ENCODE data around the gene VPS37B.

DNA sequence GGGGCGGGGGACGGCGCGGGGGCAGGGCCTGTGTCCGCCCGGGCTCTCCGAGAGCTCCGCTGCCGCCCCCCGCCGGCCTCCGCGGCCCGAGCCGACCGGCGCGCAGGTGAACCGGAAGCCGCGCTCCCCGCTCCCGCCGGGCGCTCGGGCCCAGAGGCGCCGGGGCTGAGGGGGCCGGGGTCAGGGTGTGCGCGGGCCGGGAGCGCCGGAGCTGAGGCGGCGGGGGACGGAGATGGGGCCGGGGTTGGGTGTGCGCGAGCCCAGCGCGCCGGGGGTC is 60.2 kb downstream of the VPS37B start:
- TF ChIP-seq, protein P1, sequence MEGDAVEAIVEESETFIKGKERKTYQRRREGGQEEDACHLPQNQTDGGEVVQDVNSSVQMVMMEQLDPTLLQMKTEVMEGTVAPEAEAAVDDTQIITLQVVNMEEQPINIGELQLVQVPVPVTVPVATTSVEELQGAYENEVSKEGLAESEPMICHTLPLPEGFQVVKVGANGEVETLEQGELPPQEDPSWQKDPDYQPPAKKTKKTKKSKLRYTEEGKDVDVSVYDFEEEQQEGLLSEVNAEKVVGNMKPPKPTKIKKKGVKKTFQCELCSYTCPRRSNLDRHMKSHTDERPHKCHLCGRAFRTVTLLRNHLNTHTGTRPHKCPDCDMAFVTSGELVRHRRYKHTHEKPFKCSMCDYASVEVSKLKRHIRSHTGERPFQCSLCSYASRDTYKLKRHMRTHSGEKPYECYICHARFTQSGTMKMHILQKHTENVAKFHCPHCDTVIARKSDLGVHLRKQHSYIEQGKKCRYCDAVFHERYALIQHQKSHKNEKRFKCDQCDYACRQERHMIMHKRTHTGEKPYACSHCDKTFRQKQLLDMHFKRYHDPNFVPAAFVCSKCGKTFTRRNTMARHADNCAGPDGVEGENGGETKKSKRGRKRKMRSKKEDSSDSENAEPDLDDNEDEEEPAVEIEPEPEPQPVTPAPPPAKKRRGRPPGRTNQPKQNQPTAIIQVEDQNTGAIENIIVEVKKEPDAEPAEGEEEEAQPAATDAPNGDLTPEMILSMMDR (conservative IDR thresholded peaks at IDR 0.05 in 1 of 2, IDR thresholded peaks at IDR 0.05 in 1 of 2; ENCODE audit: extremely low read depth in 1 of 2, insufficient read depth in 1 of 2, low read depth in 1 of 2, low read length in 2 of 2), result no peak
- TF ChIP-seq EZH2 (IDR thresholded peaks at IDR 0.05; ENCODE audit: borderline replicate concordance, low read length), result no peak

Data from mammary epithelial cell (primary cell).